HG02885 (cell line): ENCODE results near the gene HSPA12A.

ENCODE experiments used
- ATAC-seq: cut with Tn5 transposase; IDR thresholded peaks from one replicate; pipeline ENCODE4 v1.9.1; 2021; ENCODE audit warnings: mild to moderate bottlenecking; ENCODE audit not compliant: unreplicated experiment, poor library complexity

Gene HSPA12A

DNA sequence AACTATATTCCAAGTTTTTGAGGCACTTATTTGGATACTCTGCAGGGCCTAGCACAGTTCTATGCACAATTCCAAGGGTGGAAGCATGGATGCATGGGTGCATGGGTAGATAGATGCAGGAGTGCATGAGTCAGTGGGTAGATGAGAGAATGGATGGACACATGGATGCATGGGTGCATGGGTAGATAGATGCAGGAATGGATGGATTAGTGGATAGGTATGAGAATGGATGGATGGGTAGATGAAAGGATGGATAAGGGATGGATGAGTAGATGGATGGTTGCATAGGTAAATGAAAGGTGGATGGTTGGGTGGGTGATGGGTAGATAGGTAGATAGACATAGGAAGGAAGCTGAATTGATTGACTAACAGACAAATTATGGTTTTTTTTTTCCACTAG, 106.0 kb downstream of the HSPA12A start:
- ATAC-seq = no peak

GRCh38 chr10:116634126-116634975, 108.0 kb downstream of the HSPA12A start:
- ATAC-seq = no peak

- ATAC-seq = no peak
Measured at GRCh38 chr10:116633216-116633600, 109.2 kb downstream of the HSPA12A start.

DNA sequence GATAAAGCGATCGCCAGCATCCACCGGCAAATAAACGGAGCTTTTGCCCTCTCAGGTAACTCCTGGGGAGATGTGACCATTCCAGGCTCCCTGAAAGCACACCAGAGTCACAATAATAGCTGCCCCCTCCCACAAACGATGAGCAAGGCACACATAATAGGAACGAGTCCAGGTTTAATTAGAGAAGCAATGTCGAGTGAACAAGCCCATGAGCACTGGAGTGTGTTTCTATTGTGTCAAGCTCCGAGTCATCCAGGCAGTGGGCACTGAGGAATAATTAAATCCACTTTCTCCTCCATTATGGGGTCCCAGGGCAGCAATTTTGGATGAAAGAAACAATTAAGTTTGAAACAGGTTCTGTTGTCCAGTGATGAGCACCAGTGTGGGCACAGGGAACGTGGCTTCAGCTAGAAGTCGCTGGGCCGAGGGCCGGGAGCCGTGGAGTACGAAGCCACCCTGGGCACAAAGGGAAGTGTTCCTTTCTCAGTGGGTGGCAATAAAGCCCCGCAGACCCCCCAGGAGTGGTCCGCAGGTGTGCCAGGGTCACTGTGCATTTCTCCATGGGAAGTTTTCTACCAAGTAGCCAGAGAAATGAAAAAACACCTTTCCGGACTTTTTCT, 109.7 kb downstream of the HSPA12A start:
- ATAC-seq = no peak

DNA sequence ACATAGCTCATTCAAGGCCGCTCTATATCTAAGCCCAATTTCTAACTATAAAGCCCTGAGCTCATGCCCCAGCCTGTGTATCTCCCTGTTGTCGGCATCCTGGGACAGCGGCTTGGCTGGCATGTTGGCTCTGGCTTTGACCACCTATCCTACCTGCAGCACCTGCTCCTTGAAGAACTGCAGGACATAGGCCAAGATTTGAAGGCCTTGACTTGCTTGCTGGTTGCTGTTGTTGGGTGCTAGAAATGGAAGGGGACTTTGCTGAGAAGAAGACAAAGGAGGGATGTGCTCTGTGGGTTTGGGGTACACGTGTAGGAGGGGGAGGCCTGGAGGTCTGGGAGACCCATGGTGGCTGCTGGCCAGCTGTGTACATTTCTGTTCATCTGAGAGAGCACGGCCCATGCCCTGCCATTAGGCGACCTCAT, 110.5 kb downstream of the HSPA12A start:
- no peak for ATAC-seq

- no peak for ATAC-seq
Measured at GRCh38 chr10:116630020-116630419, 112.3 kb downstream of the HSPA12A start.

DNA sequence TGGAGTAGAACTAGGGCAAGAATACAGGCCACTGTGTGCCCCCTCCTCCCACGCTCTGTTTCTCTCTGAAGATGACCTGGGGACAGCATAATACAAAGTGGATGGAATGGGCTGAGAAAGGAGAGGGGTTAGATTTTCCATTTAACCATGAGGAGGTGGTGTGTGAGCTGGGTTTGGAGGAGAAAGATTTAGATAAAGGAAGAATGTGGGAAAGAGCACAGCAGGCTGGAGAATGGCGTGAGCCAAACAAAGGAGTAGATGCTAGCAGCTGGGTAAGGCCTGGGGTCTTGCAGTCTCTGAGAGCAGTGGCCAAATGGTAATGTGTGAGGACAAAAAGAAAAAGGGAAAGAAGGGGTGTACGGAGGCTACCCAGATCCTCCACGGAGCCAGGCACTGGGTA, 113.0 kb downstream of the HSPA12A start:
- ATAC-seq = no peak

- ATAC-seq = no peak
Measured at GRCh38 chr10:116627386-116627933, 114.9 kb downstream of the HSPA12A start.

GRCh38 chr10:116626815-116627214, 115.6 kb downstream of the HSPA12A start:
- ATAC-seq = no peak

DNA sequence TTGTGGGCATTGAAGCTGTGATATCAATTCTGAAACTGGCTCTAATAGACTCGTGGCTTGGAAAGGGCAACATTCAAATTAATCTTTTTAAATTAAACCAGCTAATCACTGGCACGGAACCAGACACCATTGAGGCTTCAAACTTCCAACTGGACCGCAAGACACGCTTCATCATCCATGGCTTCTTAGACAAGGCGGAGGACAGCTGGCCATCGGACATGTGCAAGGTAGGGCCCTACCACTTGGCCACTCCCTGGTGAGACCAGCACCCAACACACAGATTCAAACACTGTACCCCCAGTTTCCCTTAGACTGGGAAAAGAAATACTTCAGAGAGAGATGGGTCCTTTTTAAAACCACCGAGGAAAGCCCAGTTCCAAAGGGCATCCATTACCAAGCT, 116.5 kb downstream of the HSPA12A start:
- no peak for ATAC-seq

DNA sequence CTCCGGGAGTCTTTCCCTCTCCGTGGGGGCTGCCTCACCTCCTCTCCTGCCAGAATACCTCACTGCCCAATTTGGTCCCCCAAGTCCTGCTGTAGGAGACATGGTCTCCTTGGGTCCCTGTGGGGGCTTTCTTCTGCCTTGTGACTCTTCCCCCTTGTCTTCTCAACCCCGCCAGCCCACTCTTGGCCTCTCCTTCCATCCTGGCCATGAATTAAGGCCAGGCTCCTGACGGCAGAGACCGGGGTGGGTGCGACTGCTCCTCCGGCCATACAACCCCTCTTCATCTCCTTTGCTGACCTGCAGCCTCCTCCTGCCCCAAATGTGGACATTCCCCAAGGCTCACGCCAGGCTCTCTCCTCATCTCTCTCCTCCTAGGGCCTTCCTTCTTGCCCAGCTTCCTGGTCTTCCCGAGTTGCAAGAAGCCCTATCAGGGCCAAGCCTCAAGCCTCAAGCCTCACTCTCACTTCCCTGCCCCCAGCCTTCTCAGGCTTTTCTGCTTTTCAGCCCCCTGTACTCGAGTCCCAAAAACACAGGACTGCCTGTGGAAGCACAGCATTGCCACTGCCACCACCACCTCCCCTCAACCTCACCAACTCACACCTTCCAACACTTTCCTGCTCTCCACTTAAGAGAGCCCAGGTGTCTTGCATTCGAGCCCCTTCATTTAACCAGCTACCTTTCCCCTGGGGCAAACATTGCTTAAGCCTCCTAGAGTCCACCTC, 120.3 kb downstream of the HSPA12A start:
- ATAC-seq = no peak

DNA sequence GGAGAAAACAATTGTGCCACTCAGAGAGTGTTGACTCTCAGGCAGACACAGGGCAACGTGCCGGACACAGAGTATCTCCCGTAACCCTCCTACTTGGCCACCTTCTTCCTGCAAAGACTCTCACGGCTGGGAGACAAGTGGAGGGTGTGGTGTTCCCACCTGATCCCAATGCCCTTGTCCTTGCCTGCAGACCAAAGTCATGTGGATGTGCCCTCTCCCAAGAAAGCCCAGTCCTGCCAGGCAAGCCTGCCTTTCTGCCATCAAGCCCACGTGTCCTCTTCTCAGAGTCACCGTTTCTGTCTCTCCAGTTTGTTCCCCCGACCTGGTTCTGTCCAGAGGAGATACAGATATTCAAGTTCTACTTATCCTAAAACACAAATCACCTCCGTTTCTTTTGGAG, 120.9 kb downstream of the HSPA12A start:
- ATAC-seq = no peak
